ES-I3 (cell line): ENCODE measurements around the gene POFUT2.

Experiments used
- H3K36me3 ChIP-seq: 2 replicates; pipeline ENCODE4 v1.6.1; 2013; ENCODE audit warnings: mild to moderate bottlenecking, low read length, control low read depth, moderate library complexity; ENCODE audit not compliant: insufficient read depth
- H3K4me1 ChIP-seq: 2 replicates; pipeline ENCODE4 v1.6.1; 2013; ENCODE audit warnings: mild to moderate bottlenecking, control low read depth, low read length; ENCODE audit not compliant: insufficient read depth
- H3K9ac ChIP-seq: 2 replicates; pipeline ENCODE4 v1.6.1; 2013; ENCODE audit warnings: low read depth, mild to moderate bottlenecking, low read length, moderate library complexity
- H3K9me3 ChIP-seq: 2 replicates; pipeline ENCODE4 v1.6.1; 2013; ENCODE audit warnings: mild to moderate bottlenecking, low read length, moderate library complexity; ENCODE audit not compliant: control insufficient read depth, insufficient read depth

The POFUT2 gene

DNA sequence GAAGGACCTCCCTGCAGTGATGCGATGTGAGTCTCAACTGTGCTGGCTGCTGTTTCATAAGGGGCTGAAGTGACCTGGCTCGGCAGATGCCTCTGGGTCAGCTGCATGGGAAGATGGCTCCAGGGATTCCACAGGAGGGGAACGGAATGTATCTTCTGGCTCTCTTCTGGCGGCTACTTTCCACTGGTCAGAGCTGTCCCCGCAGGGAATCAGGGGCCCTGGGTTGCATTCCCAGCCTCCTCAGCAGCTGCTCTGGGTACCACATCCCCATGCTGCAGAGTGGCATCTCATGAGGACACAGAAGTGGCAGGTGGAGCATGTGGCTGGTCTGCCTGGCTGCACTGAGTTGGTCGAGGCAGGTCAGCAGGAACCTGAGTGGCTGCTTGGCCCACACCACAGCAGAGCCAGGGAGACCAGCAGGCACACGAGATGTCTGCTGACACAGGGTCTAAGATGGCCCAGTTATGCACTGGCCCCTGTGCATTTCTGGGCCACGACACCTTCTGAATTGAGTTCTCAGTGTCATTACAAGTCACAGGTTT, 42.8 kb downstream of the POFUT2 start:
- no peak overlapping the region for H3K9ac ChIP-seq
- no peaks in the 10 kb centered on the region for H3K36me3 ChIP-seq
- H3K9me3 ChIP-seq: peaks cover 6% of the 10 kb centered on the region; the same call in 1 of the 2 replicates
- H3K4me1 ChIP-seq: peaks cover 6% of the 10 kb centered on the region

GRCh38 chr21:45243603-45244002, 44.1 kb downstream of the POFUT2 start:
- Histone ChIP-seq H3K36me3 (no peaks in the 10 kb centered on the region), H3K4me1 (peaks cover 6% of the 10 kb centered on the region), H3K9ac (no peak overlapping the region), H3K9me3 (peaks cover 6% of the 10 kb centered on the region; the same call in 1 of the 2 replicates)

- no peak overlapping the region for H3K9ac ChIP-seq
- H3K4me1 ChIP-seq: no peaks in the 10 kb centered on the region
- no peaks in the 10 kb centered on the region for H3K36me3 ChIP-seq
- H3K9me3 ChIP-seq: peaks cover 8% of the 10 kb centered on the region; the same call in 1 of the 2 replicates
These were observed 46.3 kb downstream of the POFUT2 start for GRCh38 chr21:45241357-45241756.

DNA sequence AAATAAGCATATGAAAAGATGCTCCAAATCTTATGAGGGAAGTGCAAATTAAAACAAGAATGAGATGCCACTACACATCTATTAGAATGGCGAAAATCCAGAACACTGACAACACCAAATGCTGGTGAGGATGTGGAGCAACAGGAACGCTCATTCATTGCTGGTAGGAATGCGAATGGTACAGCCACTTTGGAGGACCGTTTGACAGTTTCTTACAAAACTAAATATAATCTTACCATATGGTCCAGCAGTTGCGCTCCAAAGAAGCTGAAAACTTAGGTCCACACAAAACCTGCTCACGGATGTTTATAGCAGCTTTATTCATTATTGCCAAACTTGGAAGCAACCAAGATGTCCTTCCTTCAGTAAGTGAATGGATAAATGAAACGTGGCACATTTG, 50.3 kb downstream of the POFUT2 start:
- Histone ChIP-seq H3K4me1 (no peaks in the 10 kb centered on the region), H3K36me3 (no peaks in the 10 kb centered on the region), H3K9ac (no peak overlapping the region), H3K9me3 (0 out of 2 replicates have a peak, but pooled peaks cover 2% of the 10 kb centered on the region)

DNA sequence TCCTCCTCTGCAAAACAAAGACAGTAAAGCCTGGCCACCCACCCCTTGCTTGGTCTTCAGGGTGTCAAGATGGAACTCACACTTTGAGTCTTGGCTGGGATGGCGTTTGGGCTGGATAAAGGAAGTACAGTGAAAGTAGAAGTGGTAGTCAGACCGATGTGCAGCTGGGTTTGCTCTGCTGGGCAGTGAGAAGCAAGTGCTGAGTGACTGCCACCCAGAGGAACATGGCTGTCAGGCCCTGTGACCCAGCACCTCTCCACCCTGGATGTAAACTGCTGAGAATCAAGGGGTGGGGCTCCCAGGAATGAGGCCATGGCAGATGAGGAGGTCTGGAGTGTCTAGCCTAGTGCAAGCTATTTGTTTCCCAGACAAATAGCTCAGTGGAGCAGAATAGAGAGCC, 51.2 kb downstream of the POFUT2 start:
- H3K4me1 ChIP-seq: no peaks in the 10 kb centered on the region
- 0 out of 2 replicates have a peak, but pooled peaks cover 2% of the 10 kb centered on the region for H3K9me3 ChIP-seq
- H3K9ac ChIP-seq: no peak overlapping the region
- no peaks in the 10 kb centered on the region for H3K36me3 ChIP-seq

- H3K4me1 ChIP-seq: no peaks in the 10 kb centered on the region
- no peaks in the 10 kb centered on the region for H3K36me3 ChIP-seq
- H3K9me3 ChIP-seq: 0 out of 2 replicates have a peak, but pooled peaks cover 2% of the 10 kb centered on the region
- no peak overlapping the region for H3K9ac ChIP-seq
These were observed 52.2 kb downstream of the POFUT2 start for GRCh38 chr21:45235488-45235887.

DNA sequence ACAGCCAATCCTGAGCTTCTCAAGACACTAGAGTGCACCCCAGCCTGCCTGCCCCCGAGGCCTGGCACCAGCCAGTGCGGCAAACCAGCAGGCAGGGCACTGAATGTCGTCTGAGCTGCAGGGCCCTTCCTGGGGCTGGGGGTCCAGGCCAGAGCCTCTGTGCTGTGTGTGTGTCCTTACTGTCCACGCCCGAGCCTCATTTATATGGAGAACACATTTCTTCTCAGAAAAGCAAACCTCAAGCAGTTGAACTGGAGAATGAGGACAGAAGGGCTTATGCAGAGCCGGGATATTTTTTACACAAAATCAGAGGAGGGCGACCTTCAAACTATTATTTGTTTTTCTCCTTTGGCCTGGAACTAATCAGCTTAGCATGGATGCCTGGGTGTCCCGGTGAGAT, 52.7 kb downstream of the POFUT2 start:
- Histone ChIP-seq H3K9ac (no peak overlapping the region), H3K4me1 (no peaks in the 10 kb centered on the region), H3K36me3 (no peaks in the 10 kb centered on the region), H3K9me3 (0 out of 2 replicates have a peak, but pooled peaks cover 2% of the 10 kb centered on the region)

DNA sequence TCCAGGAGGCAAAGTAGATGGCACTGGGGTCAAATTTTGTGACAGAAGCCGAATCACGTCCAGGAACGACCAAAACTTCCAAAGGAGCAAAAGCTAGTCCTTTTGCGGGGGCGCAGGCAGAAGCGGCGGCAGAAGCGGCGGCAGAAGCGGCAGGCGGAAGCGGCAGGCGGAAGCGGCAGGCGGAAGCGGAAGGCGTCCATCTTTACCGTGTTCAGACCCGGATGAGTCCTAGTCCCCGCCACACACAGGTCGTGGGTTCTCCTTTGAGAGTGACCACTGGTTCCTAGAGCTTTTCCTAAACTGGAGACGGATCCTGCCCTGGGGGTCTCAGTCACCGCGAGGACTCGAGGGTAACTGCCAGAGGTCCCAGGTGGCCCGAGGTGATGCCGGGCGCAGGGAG, 53.6 kb downstream of the POFUT2 start:
- no peaks in the 10 kb centered on the region for H3K4me1 ChIP-seq
- H3K36me3 ChIP-seq: no peaks in the 10 kb centered on the region
- no peak overlapping the region for H3K9ac ChIP-seq
- H3K9me3 ChIP-seq: 0 out of 2 replicates have a peak, but pooled peaks cover 2% of the 10 kb centered on the region

GRCh38 chr21:45231705-45232104, 56.0 kb downstream of the POFUT2 start:
- Histone ChIP-seq H3K9me3 (no peaks in the 10 kb centered on the region), H3K9ac (no peak overlapping the region), H3K36me3 (no peaks in the 10 kb centered on the region), H3K4me1 (peaks cover 8% of the 10 kb centered on the region)

GRCh38 chr21:45228656-45229240, 58.9 kb downstream of the POFUT2 start:
- Histone ChIP-seq H3K9ac (no peak overlapping the region), H3K4me1 (peaks cover 9% of the 10 kb centered on the region), H3K36me3 (no peaks in the 10 kb centered on the region), H3K9me3 (no peaks in the 10 kb centered on the region)

DNA sequence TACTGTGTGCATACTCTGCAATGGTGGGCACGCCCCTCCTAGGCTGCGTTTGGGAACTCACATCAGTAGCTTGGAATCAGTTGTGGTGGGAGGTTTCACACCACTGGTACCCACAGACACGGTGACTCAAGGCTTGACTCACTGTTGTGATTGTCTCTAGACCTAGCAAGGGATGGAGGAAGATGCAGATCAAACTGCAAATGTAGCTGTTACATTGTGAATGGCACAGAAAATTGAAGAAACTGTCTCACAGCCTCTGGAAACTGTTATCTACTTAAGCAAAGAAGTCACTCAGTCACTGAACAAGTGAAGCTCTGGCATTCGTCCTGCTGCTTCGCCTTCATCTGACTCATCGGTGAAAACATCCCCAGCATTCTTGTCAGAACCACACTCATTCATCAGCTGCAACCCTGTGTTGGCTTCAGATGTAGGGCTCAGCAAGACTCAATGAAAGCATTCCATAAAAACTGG, 59.5 kb downstream of the POFUT2 start:
- peaks cover 9% of the 10 kb centered on the region for H3K4me1 ChIP-seq
- H3K36me3 ChIP-seq: no peaks in the 10 kb centered on the region
- H3K9me3 ChIP-seq: no peaks in the 10 kb centered on the region
- no peak overlapping the region for H3K9ac ChIP-seq

GRCh38 chr21:45227735-45228134, 60.0 kb downstream of the POFUT2 start:
- Histone ChIP-seq H3K9ac (no peak overlapping the region), H3K36me3 (no peaks in the 10 kb centered on the region), H3K4me1 (peaks cover 9% of the 10 kb centered on the region), H3K9me3 (no peaks in the 10 kb centered on the region)

- H3K9me3 ChIP-seq: no peaks in the 10 kb centered on the region
- H3K9ac ChIP-seq: no peak overlapping the region; the same call in 1 of the 2 replicates
- peaks cover 9% of the 10 kb centered on the region for H3K4me1 ChIP-seq
- no peaks in the 10 kb centered on the region for H3K36me3 ChIP-seq
These were observed 61.0 kb downstream of the POFUT2 start for GRCh38 chr21:45226540-45227326.

- H3K36me3 ChIP-seq: no peaks in the 10 kb centered on the region
- H3K9me3 ChIP-seq: no peaks in the 10 kb centered on the region
- peaks cover 9% of the 10 kb centered on the region for H3K4me1 ChIP-seq
- no peak overlapping the region for H3K9ac ChIP-seq
These were observed 61.9 kb downstream of the POFUT2 start for GRCh38 chr21:45225741-45226327.
